PFSK-1 (cell line): ENCODE measurements around the gene GUCA2A.

ENCODE experiments used
- FOXP2 ChIP-seq: optimal IDR thresholded peaks from 2 replicates; pipeline ENCODE3; 2011; ENCODE audit warnings: borderline replicate concordance, control low read depth, inconsistent platforms; ENCODE audit not compliant: insufficient read depth; ENCODE audit errors: extremely low read length, extremely low read depth
- POLR2AphosphoS5 ChIP-seq: IDR thresholded peaks from 2 replicates; pipeline ENCODE4 v1.6.1; 2012; ENCODE audit warnings: low read depth, mild to moderate bottlenecking, control low read depth, low read length, moderate library complexity
- REST ChIP-seq, 2 experiments: IDR thresholded peaks; 2 replicates each; pipeline versions ENCODE4 v1.6.1 to v1.8.0; 2011 to 2012; ENCODE audit warnings: low read depth in 2 of 2, low read length in 2 of 2, control low read depth in 1 of 2, inconsistent platforms in 1 of 2, mild to moderate bottlenecking in 1 of 2, moderate library complexity in 1 of 2; ENCODE audit not compliant: insufficient read depth in 1 of 2
- SIN3A ChIP-seq: IDR thresholded peaks from 2 replicates; pipeline ENCODE4 v1.6.1; 2012; ENCODE audit warnings: mild to moderate bottlenecking, low read length, moderate library complexity, borderline replicate concordance; ENCODE audit not compliant: insufficient read depth
- TAF1 ChIP-seq: IDR thresholded peaks from 2 replicates; pipeline ENCODE4 v1.6.1; 2012; ENCODE audit warnings: low read length, control low read depth, borderline replicate concordance; ENCODE audit not compliant: insufficient read depth

GRCh38 chr1:42198251-42198650 lies 33.7 kb upstream of the GUCA2A start:
- TF ChIP-seq POLR2AphosphoS5, result no peak
- no peak for TF ChIP-seq TAF1
- TF ChIP-seq SIN3A, result no peak
- TF ChIP-seq REST (IDR thresholded peaks at IDR 0.05; ENCODE audit: insufficient read depth in 1 of 2, low read depth in 2 of 2, low read length in 2 of 2), result no peak
- TF ChIP-seq FOXP2, result no peak
